ENCODE data around the gene GTF2A1.

The GTF2A1 gene

GRCh38 chr14:81172881-81173280, 47.9 kb downstream of the GTF2A1 start:
- no peak for DNase-seq

GRCh38 chr14:81172353-81172752, 48.4 kb downstream of the GTF2A1 start:
- no peak for DNase-seq

DNA sequence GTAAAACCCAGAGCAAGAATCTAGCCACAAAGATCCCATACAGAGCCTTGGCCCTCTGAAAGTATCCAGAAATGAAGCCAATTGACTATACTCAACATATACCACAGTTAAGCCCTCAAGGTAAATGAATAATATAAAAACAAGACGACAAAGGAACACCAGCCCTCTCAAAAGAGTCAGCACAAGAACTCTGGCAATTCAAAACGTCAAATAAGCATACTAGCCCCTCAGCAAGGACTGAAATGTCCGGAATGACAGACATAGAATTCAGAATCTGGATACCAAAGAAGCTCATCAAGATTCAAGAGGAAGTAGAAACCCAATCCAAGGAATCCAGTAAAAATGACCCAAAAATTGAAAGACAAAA, 49.9 kb downstream of the GTF2A1 start:
- no peak for DNase-seq

- DNase-seq: peak; percentile 58
Observed at GRCh38 chr14:81170104-81170828, 50.5 kb downstream of the GTF2A1 start.

GRCh38 chr14:81169711-81170103, 51.1 kb downstream of the GTF2A1 start:
- DNase-seq: peak; percentile 24

DNA sequence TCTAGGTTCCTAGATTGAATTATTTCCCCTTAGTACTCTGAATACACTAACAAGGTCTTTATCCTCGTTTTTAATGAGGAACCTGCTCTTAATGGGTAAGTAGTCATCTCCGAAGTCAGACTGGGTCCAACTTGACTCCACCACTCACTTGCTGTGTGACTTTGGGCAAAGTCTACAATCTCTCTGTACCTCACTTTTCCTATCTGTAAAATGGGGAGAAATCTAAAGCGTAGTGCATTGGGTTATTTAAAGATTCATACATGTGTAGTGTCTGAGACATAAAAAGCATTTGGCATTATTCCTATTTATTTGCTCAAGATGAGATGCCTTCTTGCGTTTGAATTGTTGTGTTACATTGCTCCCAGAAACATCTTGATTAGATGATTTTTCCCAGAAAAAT, 51.5 kb downstream of the GTF2A1 start:
- DNase-seq: no peak

- DNase-seq: no peak
Observed at GRCh38 chr14:81166121-81166520, 54.6 kb downstream of the GTF2A1 start.

GRCh38 chr14:81165188-81165587, 55.6 kb downstream of the GTF2A1 start:
- peak; percentile 22 for DNase-seq

DNA sequence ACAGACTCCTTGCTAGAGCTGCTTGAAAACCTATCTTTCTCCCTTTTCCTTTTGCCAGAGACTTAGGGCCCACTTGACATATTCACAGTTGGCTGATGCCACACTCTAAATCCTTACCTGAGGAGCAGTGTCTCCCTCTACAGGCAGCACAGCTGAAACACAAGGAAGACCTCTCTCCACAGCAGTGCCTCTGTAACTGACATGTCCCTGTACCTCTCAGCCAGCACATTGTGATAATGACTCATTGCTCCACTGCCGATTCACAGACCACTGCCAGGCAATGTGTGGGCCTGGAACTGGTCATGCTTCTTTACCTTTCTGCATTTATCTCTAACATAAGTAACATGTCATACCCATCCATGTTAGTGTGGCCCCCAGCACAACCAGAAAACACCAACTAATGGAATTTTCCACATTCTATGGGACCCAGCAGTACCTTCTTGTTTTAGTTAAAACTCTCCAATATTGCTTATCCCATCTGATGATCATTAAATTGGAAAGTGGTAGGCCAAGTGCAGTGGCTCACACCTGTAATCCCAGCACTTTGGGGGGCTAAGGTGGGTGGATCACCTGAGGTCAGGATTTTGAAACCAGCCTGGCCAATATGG, 56.5 kb downstream of the GTF2A1 start:
- DNase-seq: peak; percentile 30

- DNase-seq: peak; percentile 20
Observed at GRCh38 chr14:81162941-81163340, 57.8 kb downstream of the GTF2A1 start.

DNA sequence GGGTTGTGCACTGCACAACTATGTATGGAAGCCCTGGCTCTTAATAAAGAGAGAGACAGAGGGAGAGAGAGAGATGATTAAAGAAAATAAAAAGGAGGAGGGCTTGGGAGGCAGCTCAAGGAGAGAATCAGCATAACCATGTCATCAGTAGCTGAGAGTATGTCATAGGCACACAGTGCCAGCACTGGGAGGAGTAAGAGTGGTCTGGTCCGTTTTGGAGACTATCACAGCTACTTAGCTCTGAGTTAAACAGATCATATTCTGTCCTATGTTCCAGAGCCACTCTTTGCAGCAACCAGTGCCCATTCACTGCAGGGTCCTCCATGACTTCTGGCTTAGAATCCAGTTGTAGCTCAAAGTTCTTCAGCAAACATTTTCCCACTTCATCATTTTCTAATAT, 59.0 kb downstream of the GTF2A1 start:
- DNase-seq: no peak

DNA sequence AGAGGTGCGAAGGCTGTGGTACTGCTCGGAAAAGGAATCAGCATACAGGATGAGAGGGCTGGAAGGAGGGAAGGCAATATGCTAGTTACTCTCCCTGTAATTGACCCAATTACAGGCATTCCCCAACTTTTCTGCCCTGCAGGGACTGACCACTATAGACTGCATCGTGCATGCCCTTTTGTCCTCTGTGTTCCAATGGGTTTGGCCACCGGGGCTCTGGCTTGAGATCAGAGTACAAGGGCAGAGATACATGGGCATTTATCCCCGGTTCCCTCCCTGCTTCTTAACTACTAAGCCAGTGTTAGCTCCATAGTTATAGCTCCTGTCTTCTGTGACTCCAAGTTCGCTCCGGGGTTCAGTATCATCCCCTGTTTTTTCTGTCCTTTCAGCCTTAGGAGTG, 59.7 kb downstream of the GTF2A1 start:
- no peak for DNase-seq

DNA sequence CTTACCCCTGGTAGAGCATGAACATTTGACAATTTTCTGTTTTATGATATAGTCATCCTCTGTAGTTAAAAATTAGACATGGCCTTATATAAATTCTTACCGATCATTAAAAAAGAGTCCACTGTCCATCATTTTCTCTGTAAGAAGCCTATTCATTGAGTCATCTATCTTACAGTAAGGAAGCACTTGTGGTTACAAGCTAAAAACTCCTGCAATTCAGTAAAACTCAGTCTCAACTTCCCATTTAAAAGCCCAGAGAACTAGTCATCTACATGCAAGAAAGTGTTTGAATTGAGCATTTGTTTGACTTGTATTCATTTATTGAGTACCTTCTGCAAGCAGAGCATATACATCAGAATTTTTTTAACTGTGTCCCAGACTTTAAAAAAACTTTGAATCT, 63.3 kb downstream of the GTF2A1 start:
- no peak for DNase-seq

DNA sequence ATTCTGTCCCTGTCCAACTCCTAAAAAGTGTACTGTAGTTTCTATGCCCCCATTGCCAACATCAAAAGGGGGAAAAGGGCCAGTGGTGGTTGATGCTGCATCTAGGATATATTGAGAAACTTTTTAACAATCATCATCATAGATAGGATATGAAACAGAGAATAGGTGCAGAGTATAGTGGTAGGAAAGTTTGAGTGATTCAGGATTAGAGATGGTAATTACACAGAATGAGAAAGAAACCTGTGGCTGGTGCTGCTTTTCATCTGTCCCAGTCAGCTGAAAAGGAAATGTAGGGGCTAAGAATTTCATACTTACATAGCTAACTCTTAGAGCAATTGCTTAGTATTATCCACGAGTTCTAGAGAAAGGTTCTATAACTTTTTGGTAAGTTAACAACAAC, 67.6 kb downstream of the GTF2A1 start:
- DNase-seq: no peak

DNA sequence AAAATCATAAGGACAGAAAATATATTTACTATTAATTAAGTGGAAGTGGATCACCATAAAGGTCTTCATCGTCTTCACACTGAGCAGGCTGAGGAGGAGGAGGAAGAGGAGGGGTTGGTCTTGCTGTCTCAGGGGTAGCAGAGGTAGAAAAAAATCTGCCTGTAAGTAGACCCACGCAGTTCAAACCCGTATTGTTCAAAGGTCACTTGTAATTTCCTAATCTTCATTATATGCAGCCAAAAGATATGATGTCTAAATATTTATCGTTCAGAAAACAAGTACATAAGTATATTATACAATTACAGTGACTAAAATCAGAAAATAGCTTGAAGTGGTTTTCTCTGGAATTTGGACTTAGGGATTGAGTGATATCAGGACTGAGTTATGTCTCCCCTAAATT, 72.1 kb downstream of the GTF2A1 start:
- no peak for DNase-seq

GRCh38 chr14:81147140-81147897, 73.4 kb downstream of the GTF2A1 start:
- DNase-seq: no peak

GRCh38 chr14:81144824-81145603, 75.7 kb downstream of the GTF2A1 start:
- no peak for DNase-seq

- DNase-seq: no peak
Observed at GRCh38 chr14:81143793-81144192, 77.0 kb downstream of the GTF2A1 start.

DNA sequence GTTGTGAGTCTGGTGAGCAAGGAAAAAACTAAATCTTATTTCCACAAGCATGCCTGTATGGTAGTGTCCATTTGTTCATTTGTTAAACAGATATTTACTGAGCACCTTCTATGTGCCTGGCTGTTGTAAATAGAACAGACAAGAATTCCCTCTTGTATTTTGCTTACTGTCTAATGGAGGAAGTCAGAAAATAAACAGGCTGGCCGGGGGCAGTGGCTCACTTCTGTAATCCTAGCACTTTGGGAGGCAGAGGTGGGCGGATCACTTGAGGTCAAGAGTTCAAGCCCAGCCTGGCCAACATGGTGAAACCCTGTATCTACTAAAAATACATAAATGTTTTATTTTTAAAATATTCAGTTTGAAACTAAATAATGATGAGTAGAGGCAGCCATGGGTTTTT, 79.3 kb downstream of the GTF2A1 start:
- DNase-seq: no peak

GRCh38 chr14:81138429-81138828, 82.3 kb downstream of the GTF2A1 start:
- no peak for DNase-seq

GRCh38 chr14:81137316-81137715, 83.4 kb downstream of the GTF2A1 start:
- no peak for DNase-seq

- DNase-seq: no peak
Observed at GRCh38 chr14:81133400-81133799, 87.4 kb downstream of the GTF2A1 start.

DNA sequence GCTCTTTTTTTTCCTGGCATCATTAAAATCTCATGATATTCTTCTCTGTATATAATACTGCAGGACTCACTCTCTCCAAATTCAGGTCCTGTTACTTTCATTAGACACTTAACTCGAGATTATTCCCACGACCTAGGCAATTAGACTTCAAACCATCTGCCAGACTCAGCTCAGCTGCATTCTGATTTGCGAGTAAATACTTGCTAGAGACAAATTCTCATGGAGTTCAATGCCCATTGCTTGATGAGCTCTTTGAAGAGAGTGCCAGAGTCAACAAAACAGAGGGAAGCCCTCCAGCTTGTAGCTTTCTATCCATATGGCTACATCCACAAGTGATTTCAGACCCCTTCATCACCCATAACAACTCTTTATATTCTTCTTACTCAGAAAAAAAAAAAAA, 88.3 kb downstream of the GTF2A1 start:
- DNase-seq: no peak

Data from GF-D8 (cell line).